HG03025 (cell line): ENCODE data around the gene UNC13A.

Experiments
- ATAC-seq: cut with Tn5 transposase; IDR thresholded peaks from one replicate; pipeline ENCODE4 v1.9.1; 2021; ENCODE audit warnings: mild to moderate bottlenecking, moderate library complexity; ENCODE audit not compliant: unreplicated experiment, low FRiP score

UNC13A gene

DNA sequence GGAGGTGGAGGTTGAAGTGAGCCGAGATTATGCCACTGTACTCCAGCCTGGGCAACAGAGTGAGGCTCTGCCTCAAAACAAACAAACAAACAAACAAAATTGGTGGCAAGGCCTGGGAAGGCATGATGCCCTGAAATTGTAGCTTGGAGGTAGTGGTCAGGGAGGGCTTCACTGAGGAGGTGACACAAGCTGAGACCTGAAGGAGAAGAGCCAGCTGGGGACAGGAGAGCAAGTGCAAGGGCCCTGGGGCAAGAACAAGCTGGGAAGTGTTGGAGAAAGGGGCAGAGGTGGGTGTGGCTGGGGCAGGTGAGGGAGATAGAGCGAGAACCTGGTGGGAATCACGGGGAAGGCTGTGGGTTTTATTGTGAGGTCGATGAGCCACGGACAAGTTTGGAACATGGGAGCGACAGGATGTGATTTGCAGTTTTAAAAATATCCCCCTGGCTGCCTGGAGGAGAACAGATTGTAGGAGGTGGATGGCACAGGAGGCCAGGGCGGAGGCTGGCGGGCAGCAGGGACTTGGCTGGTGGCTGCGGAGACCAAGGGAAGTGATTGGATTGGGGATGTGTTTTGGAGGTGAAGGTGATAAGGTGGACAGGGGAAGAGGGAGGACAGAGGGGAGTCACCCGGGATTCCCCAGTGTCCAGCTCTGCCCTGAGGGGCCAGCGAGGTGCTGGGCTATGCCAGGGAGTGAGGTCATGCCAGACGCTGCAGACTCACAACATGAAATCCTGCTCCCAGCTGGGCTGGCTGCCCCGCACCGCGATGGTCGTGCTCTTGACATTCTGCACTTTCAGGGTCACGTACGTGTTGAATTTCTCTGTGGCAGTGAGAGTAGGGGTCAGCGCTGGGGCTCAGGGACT lies 14.0 kb downstream of the UNC13A start:
- no peak for ATAC-seq

- no peak for ATAC-seq
These were observed 16.2 kb downstream of the UNC13A start for GRCh38 chr19:17671906-17672305.

GRCh38 chr19:17669419-17669818 lies 18.7 kb downstream of the UNC13A start:
- ATAC-seq, result no peak

- ATAC-seq, result no peak
These were observed 23.1 kb downstream of the UNC13A start for GRCh38 chr19:17665058-17665457.

DNA sequence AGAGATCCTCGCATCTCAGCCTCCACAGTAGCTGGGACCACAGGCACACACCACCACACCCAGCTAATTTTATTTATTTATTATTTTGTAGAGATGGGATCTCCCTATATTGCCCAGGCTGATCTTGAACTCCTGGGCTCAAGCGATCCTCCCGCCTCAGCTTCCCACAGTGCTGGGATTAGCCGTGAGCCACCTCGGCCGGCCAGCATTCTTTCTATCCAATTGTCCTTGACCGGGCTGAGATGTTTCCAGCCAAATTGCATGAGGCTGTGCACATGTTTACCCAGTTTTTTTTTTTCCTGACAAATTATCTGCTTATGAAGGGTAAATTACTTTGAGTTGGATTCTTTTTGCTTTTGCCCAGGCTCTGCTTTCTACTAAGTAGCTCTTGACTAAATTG lies 28.2 kb downstream of the UNC13A start:
- ATAC-seq, result no peak

DNA sequence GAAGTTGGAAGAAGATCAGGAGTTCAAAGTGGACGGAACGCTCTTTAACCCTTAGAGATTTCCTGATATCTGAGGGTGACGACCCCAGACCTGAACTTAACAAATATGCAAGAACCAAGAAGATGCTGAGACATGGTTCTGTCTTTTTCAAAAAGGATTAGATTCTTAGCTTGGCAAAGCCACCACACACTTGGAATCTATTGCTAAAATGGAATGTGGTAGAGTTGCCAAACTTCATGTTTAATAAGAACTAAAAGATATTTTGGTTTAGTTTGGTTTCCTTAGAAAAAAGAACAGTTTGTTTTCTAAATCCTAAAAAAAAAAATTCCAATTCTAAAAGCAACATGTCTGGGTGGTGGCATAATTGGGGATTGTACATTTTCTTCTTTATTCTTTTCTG lies 29.5 kb downstream of the UNC13A start:
- no peak for ATAC-seq

GRCh38 chr19:17658240-17658639 lies 29.9 kb downstream of the UNC13A start:
- ATAC-seq, result no peak

DNA sequence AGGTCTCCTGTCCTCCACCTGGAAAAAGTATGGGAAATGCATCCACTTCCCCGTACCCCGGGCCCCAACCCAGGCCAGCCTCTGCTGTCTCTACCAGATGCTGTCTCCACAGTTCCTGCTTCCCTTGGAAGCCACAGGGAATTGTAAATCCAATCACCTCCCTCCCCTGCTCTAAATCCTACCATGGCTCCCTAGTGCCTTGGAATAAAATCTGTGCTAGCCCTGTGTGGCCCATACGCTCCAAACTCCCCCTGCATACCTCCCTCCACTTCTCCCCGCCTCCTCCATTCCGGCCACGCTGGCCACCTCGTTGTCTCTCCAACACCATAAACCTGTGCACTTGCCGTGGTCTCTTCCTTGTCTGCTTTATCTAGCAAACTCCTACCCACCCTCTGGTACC lies 31.2 kb downstream of the UNC13A start:
- ATAC-seq, result no peak

DNA sequence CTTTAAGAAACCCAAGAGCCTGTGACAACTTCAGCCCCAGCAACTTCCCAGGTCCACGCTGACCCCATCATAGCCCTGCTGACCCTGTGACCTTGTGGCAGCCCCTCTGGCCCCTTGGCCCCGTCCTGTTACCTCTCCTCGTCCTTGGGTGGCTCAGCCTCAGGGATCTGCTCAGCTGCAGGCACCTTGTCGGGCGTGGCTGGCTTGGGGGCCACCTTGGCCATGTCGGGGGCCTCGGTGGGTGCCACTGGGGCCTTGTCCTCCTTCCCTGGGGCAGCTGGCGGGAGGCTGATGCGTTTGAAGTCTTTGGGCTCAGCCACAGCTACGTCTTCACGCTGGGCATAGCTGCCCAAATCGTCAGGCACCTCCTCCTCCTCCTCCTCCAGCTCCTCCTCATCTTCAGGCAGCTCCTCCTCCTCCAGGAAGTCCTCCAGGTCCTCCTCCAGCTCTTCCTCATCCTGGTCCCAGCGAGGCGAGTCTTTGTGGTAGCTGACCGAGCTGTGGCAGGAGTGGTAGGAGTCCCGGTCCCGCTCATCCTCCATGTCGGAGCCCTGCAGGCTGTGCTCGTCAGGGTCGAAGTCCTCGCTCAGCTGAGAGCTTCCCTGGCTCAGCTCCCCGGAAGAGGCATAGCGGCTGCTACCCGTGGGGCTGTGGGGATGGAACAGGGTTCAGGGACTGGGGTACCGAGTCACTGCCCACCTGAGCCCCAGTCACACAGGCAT lies 32.2 kb downstream of the UNC13A start:
- no peak for ATAC-seq

DNA sequence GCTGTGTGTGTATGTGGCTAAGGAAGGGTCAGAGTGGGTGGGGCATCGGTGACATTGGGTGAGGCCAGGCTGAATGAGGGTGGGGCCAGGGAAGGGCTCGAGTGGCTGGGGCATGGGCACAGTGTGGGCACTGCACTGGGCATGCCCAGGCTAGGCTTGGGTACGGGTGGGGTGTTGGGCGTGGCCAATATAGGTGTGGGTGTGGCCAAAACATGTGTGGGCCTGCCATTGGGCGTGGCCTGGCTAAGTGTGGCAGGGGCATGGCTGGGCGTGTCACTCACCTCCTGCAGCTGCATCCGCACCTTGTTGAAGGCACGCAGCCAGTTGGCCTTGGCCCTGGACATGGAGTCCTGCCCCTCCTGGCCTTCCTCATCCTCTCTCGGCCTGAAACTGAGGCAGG lies 33.2 kb downstream of the UNC13A start:
- ATAC-seq, result no peak

DNA sequence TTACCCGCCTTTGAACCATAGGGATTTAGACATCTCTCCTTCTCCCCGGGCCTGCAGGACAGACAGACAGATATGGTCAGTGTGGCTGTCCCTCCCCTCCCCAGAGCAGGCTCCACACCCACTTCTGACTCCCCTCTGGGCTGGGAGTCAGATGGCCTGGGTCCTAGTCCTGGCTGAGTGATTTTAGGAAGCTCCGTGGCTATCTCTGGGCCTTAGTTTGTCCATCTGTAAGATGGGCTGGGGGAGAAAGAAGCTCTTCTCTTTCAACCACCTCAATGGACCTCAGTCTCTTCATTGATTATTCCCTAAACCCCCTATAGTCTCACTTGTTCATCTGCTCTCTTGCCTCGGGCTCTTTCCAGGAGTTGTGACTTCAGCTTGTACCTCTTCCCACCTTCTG lies 35.5 kb downstream of the UNC13A start:
- no peak for ATAC-seq

DNA sequence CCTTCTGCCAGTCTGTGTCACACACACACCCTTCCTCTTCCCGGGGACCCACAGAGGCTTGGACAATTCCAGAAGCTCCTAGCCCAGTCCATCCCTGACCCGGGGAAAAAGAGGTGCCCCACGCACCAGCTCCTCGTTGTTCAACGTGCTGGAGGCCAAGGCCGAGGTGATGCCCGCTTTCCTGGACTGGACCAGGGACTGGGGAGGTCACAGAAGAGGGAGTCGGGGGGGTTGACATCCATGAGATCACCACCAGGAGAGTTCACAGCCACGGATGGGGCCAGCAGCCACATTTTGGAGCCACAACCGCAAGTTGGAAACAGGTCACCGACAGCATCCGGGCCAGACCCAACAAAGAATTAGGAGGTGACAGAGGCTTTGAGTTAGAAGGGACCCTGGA lies 39.4 kb downstream of the UNC13A start:
- no peak for ATAC-seq

DNA sequence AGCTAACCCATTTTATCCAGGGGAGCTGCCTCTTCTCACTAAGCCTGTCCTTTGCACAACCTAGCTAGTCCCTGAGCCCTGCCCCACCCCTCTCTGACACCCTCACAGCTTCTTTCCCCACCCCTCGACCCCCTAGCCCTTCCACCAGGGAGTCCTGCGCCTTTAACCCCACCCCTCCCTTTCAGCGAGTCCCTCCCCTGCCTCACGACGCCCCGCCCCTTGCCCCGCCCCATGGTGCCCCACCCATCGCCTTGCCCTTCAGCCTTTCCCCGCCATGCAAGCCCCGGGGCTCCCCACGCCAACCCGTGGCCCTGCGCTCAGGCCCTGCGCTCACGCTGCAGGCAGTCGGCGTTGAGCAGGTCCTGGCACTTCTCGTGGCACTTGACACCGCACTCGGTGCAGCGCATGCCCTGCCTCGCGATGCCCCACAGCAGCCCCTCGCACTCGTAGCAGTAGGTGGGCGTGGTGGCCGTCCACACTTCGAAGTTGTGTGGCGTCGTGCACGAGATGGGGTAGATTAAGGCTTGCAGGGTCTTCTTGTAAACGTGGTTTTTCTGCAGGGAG lies 40.0 kb downstream of the UNC13A start:
- no peak for ATAC-seq

- no peak for ATAC-seq
These were observed 40.8 kb downstream of the UNC13A start for GRCh38 chr19:17647071-17648020.

GRCh38 chr19:17646441-17646840 lies 41.7 kb downstream of the UNC13A start:
- ATAC-seq, result no peak

DNA sequence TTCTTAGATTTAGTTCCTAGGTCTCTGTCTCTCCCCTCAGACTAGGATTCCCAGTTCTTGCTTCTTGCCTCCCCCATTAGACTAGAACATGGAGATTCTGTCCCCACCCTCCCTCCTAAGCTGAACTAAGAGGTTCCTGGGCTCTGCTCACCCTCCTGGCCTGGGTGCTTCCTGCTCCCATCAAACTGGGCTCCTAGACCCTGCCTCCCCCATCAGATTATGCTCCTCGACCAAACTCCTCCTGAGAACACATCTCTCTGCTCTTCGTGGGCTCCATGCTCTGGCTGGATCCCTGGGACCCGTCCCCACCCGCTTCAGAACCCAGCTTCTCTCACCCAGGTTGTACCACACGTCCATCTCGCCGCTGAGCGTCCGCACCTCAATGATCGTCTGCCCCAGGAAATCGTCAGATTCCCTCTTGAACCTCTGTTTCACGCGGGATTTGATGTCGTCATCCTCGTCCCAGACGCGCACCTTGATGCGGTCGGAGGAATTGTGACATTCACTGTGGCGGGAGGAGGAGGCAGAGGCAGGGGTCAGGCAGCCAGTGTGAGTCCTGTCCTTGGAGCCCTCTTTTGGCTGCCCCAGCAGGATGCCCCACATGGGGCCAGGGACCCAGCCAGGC lies 42.7 kb downstream of the UNC13A start:
- no peak for ATAC-seq

DNA sequence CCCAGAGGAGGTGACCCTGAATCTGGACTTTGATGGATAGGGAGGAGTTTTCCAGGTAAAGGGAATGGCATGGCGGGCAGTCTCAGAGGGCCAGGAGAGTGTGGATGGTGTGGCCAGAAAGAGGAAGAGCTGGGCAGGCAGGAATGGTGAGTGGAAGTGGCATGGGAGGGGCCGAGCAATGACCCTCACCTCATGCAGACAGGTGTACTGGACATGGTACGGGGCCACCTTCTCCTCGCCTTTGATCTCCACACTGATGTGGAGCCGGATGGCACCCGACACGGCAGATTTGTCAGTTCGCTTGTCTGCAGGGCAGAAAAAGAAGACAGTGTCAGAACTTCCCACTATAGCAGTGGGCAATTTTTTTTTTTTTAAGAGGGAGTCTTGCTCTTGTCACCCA lies 45.5 kb downstream of the UNC13A start:
- ATAC-seq, result no peak

DNA sequence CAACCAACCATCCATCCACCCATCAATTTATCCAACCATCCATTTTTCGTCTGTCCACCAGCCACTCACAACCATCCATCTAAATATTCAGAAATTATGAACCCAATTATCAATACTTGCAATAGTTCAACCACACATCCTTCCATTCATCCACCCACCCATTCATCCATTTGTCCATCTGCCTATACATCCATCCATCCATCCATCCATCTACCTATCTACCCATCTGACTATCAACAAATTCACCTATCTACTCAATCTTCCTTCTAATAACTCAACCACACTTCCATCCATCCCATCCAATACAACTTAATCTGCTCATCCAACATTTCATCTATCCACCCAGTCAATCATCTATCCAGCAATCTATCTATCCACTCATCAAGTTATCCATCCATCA lies 46.3 kb downstream of the UNC13A start:
- ATAC-seq, result no peak

- ATAC-seq, result no peak
These were observed 47.0 kb downstream of the UNC13A start for GRCh38 chr19:17641181-17641580.

DNA sequence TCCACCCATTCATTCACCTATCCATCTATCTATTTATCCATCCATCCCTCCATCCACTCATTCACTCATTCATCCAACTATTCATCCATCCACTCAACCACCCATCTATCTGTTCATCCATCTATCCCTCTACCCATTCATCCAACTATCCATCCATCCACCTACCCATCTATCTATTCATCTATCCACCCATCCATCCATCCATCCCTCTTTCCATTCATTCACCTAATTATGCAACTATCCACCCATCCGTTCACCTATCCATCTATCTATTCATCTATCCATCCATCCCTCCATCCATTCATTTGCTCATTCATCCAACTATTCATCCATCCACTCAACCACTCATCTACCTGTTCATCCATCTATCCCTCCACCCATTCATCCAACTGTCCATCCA lies 54.5 kb downstream of the UNC13A start:
- ATAC-seq, result no peak
